GM23248 (cell line): Measurements from ENCODE around the gene DENND5A. TPM values are rescaled to one million over a fixed set of nuclear protein-coding genes. Genes with fewer than 3 reads are reported as not detected.

Experiments
- DNase-seq: peaks from one replicate; pipeline ENCODE4 v3.0.0-alpha.2; 2015
- H2AFZ ChIP-seq: fragments of 200-600 bp; sonication (generic); 2 replicates; pipeline ENCODE4 v1.6.1; 2016; ENCODE audit warnings: antibody characterized with exemption
- H3F3A ChIP-seq: fragments of 200-600 bp; sonication (generic); 2 replicates; pipeline ENCODE4 v1.6.1; 2016; ENCODE audit warnings: mild to moderate bottlenecking, antibody characterized with exemption, mixed run types; ENCODE audit not compliant: insufficient read depth
- H3K27ac ChIP-seq: fragments of 200-600 bp; sonication (generic); 2 replicates; pipeline ENCODE4 v1.5.1; 2016; ENCODE audit warnings: mild to moderate bottlenecking
- H3K27me3 ChIP-seq: fragments of 200-600 bp; sonication (generic); replicated peaks from 2 replicates; pipeline ENCODE4 v1.6.1; 2016; ENCODE audit warnings: mild to moderate bottlenecking; ENCODE audit not compliant: insufficient read depth
- H3K36me3 ChIP-seq: fragments of 200-600 bp; sonication (generic); 2 replicates; pipeline ENCODE4 v1.6.1; 2016; ENCODE audit warnings: low read depth, mild to moderate bottlenecking
- H3K4me1 ChIP-seq: fragments of 200-600 bp; sonication (generic); 2 replicates; pipeline ENCODE4 v1.6.1; 2016; ENCODE audit warnings: mild to moderate bottlenecking; ENCODE audit not compliant: insufficient read depth
- H3K4me2 ChIP-seq: fragments of 200-600 bp; sonication (generic); one replicate; pipeline ENCODE4 v1.6.1; 2016; ENCODE audit warnings: mild to moderate bottlenecking; ENCODE audit not compliant: unreplicated experiment
- H3K4me3 ChIP-seq: fragments of 200-600 bp; sonication (generic); 2 replicates; pipeline ENCODE4 v1.5.1; 2016; ENCODE audit warnings: mild to moderate bottlenecking
- H3K79me2 ChIP-seq: fragments of 200-600 bp; sonication (generic); 2 replicates; pipeline ENCODE4 v1.6.1; 2016; ENCODE audit warnings: mild to moderate bottlenecking; ENCODE audit not compliant: insufficient read depth
- H3K9ac ChIP-seq: fragments of 200-600 bp; sonication (generic); 2 replicates; pipeline ENCODE4 v1.6.1; 2016; ENCODE audit warnings: mild to moderate bottlenecking
- H3K9me2 ChIP-seq: fragments of 200-600 bp; sonication (generic); 2 replicates; pipeline ENCODE4 v1.6.1; 2016; ENCODE audit warnings: mixed run types, mild to moderate bottlenecking, moderate library complexity; ENCODE audit not compliant: insufficient read depth
- H3K9me3 ChIP-seq: fragments of 200-600 bp; sonication (generic); one replicate; pipeline ENCODE4 v1.6.1; 2017; ENCODE audit warnings: low read depth
- H4K20me1 ChIP-seq: fragments of 200-600 bp; sonication (generic); 2 replicates; pipeline ENCODE4 v1.6.0; 2016; ENCODE audit not compliant: insufficient read depth
- EZH2 ChIP-seq: fragments of 200-600 bp; sonication (generic); IDR thresholded peaks from 2 replicates; pipeline ENCODE4 v1.6.1; 2018; ENCODE audit warnings: antibody characterized with exemption, mild to moderate bottlenecking; ENCODE audit not compliant: insufficient read depth, poor library complexity, severe bottlenecking
- EZH2phosphoT487 ChIP-seq: fragments of 200-600 bp; sonication (generic); IDR thresholded peaks from 2 replicates; pipeline ENCODE4 v1.6.1; 2018; ENCODE audit warnings: antibody characterized with exemption, moderate library complexity, mild to moderate bottlenecking, low read depth; ENCODE audit not compliant: insufficient read depth
- WGBS, 2 experiments: methylation state at CpG; one replicate each; pipeline ENCODE4 v1.1.6; 2015 to 2017; ENCODE audit warnings: low lambda C conversion rate in 2 of 2, low coverage in 1 of 2; ENCODE audit errors: missing lambda C conversion rate in 2 of 2; 5-methylcytosine and 5-hydroxymethylcytosine counted together
- in situ Hi-C: fragments of 300-500 bp; cut with MboI; formaldehyde crosslinking; loops from 2 replicates; pipeline ENCODE4 v1.15.0; 2020
- polyA plus RNA-seq: library from polyadenylated mRNA; unstranded; fragments of >200 nt; fragmentation: Nextera tagmentation; extraction: Ambion mirVana; gene quantifications from 2 replicates; pipeline ENCODE4 v1.2.1, GENCODE V29; 2016
- total RNA-seq: library from RNA; depleted of rRNA; stranded (reverse); fragments of >200 nt; shearing (Covaris generic); gene quantifications from 2 replicates; pipeline ENCODE4 v1.2.3, GENCODE V29; 2014

Gene DENND5A
- total and polyA plus RNA-seq, 2 experiments from 2014 or later = 28.4 to 127 TPM

GRCh38 chr11:9179141-9179540, 86.0 kb downstream of the DENND5A start:
- DNase-seq = no peak
- no peaks in the 10 kb centered on the region for H3K27me3 ChIP-seq
- H3K4me1 ChIP-seq = peaks cover 29% of the 10 kb centered on the region
- H2AFZ ChIP-seq = no peak overlapping the region
- H3K4me2 ChIP-seq = no peak overlapping the region
- no peaks in the 10 kb centered on the region for H4K20me1 ChIP-seq
- no peaks in the 10 kb centered on the region for H3K9me3 ChIP-seq
- H3K9ac ChIP-seq = no peak overlapping the region
- H3K4me3 ChIP-seq = no peak overlapping the region
- H3K27ac ChIP-seq = no peak overlapping the region
- H3F3A ChIP-seq = peaks cover 63% of the 10 kb centered on the region
- TF ChIP-seq EZH2phosphoT487 (no peak), EZH2 (no peak)
- in situ Hi-C loops = no loop called here
- H3K9me2 ChIP-seq = no peaks in the 10 kb centered on the region
- WGBS, 2 experiments = 100% methylated on average over 1 of the region's 1 CpG
- H3K36me3 ChIP-seq = peaks cover 52% of the 10 kb centered on the region
- peaks cover 53% of the 10 kb centered on the region for H3K79me2 ChIP-seq

GRCh38 chr11:9178716-9179115, 86.4 kb downstream of the DENND5A start:
- Histone ChIP-seq H3K4me1 (peaks cover 29% of the 10 kb centered on the region), H2AFZ (no peak overlapping the region), H4K20me1 (no peaks in the 10 kb centered on the region), H3K79me2 (peaks cover 51% of the 10 kb centered on the region), H3K36me3 (peaks cover 51% of the 10 kb centered on the region), H3K9me2 (no peaks in the 10 kb centered on the region), H3K9ac (no peak overlapping the region), H3K27me3 (no peaks in the 10 kb centered on the region), H3K4me3 (no peak overlapping the region), H3K4me2 (no peak overlapping the region), H3K27ac (no peak overlapping the region), H3K9me3 (no peaks in the 10 kb centered on the region), H3F3A (peaks cover 63% of the 10 kb centered on the region)
- 95 to 100% methylated on average over 4 of the region's 4 CpGs for WGBS, 2 experiments
- no peak for DNase-seq
- TF ChIP-seq EZH2 (no peak), EZH2phosphoT487 (no peak)
- in situ Hi-C loops = no loop called here

- H3K27me3 ChIP-seq = no peaks in the 10 kb centered on the region
- peaks cover 63% of the 10 kb centered on the region for H3F3A ChIP-seq
- no peak overlapping the region; the same call in 1 of the 2 replicates for H3K27ac ChIP-seq
- no peak overlapping the region for H3K4me3 ChIP-seq
- H2AFZ ChIP-seq = no peak overlapping the region
- no peak overlapping the region for H3K4me2 ChIP-seq
- H3K9ac ChIP-seq = no peak overlapping the region
- 96 to 100% methylated on average over 2 of the region's 2 CpGs for WGBS, 2 experiments
- TF ChIP-seq EZH2phosphoT487 (no peak), EZH2 (no peak)
- no peaks in the 10 kb centered on the region for H4K20me1 ChIP-seq
- peaks cover 29% of the 10 kb centered on the region for H3K4me1 ChIP-seq
- H3K9me2 ChIP-seq = no peaks in the 10 kb centered on the region
- in situ Hi-C loops = no loop called here
- no peaks in the 10 kb centered on the region for H3K9me3 ChIP-seq
- peaks cover 53% of the 10 kb centered on the region for H3K79me2 ChIP-seq
- no peak for DNase-seq
- peaks cover 54% of the 10 kb centered on the region for H3K36me3 ChIP-seq
Observed at GRCh38 chr11:9177438-9178091, 87.6 kb downstream of the DENND5A start.

GRCh38 chr11:9176550-9176949, 88.6 kb downstream of the DENND5A start:
- Histone ChIP-seq H3K79me2 (peaks cover 54% of the 10 kb centered on the region), H3K4me2 (peak overlapping the region; percentile 41), H3K27me3 (no peaks in the 10 kb centered on the region), H2AFZ (no peak overlapping the region), H3K4me1 (peaks cover 29% of the 10 kb centered on the region), H3K4me3 (no peak overlapping the region), H3K9ac (no peak overlapping the region), H3K27ac (peak overlapping the region; percentile 52), H3K9me3 (no peaks in the 10 kb centered on the region), H3K36me3 (peaks cover 52% of the 10 kb centered on the region), H3K9me2 (no peaks in the 10 kb centered on the region), H3F3A (peaks cover 63% of the 10 kb centered on the region), H4K20me1 (no peaks in the 10 kb centered on the region)
- in situ Hi-C loops = no loop called here
- TF ChIP-seq EZH2phosphoT487 (no peak), EZH2 (no peak)
- DNase-seq = peak; percentile 60

GRCh38 chr11:9176136-9176535, 89.0 kb downstream of the DENND5A start:
- H3K9me2 ChIP-seq = no peaks in the 10 kb centered on the region
- no peak overlapping the region for H3K4me3 ChIP-seq
- H3K4me1 ChIP-seq = peaks cover 28% of the 10 kb centered on the region
- H3K9me3 ChIP-seq = no peaks in the 10 kb centered on the region
- H3K27ac ChIP-seq = peak overlapping the region; percentile 52
- TF ChIP-seq EZH2phosphoT487 (no peak), EZH2 (no peak)
- in situ Hi-C loops = no loop called here
- peaks cover 48% of the 10 kb centered on the region for H3K36me3 ChIP-seq
- H3F3A ChIP-seq = peaks cover 61% of the 10 kb centered on the region
- H3K27me3 ChIP-seq = no peaks in the 10 kb centered on the region
- H2AFZ ChIP-seq = no peak overlapping the region
- H3K9ac ChIP-seq = no peak overlapping the region
- H3K79me2 ChIP-seq = peaks cover 54% of the 10 kb centered on the region
- H4K20me1 ChIP-seq = no peaks in the 10 kb centered on the region
- DNase-seq = peak; percentile 30
- H3K4me2 ChIP-seq = peak overlapping the region; percentile 41
